Astrocyte (in vitro differentiated cells and primary cell): Measurements from ENCODE around the gene MTHFD1. TPM values are rescaled to one million over a fixed set of nuclear protein-coding genes. Genes with fewer than 3 reads are reported as not detected.

ENCODE experiments used
- DNase-seq: peaks from one replicate; pipeline ENCODE4 v3.0.0-alpha.2; 2010; ENCODE audit warnings: low read depth
- FAIRE-seq: peaks from 2 replicates; lab custom pipeline; 2011; peaks lifted over from hg19 to GRCh38; lab: Jason Lieb, UNC
- H2AFZ ChIP-seq: 2 replicates; pipeline ENCODE4 v1.6.0; 2012; ENCODE audit warnings: low read depth, low read length, inconsistent platforms
- H3K27ac ChIP-seq: 2 replicates; pipeline ENCODE4 v1.5.1; 2011; ENCODE audit warnings: low read depth, low read length, inconsistent platforms
- H3K27me3 ChIP-seq: 2 replicates; pipeline ENCODE4 v1.6.0; 2011; ENCODE audit warnings: low read length, inconsistent platforms; ENCODE audit not compliant: insufficient read depth
- H3K36me3 ChIP-seq: 2 replicates; pipeline ENCODE4 v1.5.1; 2011; ENCODE audit warnings: low read length, inconsistent platforms; ENCODE audit not compliant: insufficient read depth
- H3K4me1 ChIP-seq: 2 replicates; pipeline ENCODE4 v1.5.1; 2011; ENCODE audit warnings: low read length, inconsistent platforms; ENCODE audit not compliant: insufficient read depth
- H3K4me2 ChIP-seq: 2 replicates; pipeline ENCODE4 v1.6.0; 2012; ENCODE audit warnings: low read length, inconsistent platforms
- H3K4me3 ChIP-seq: 2 replicates; pipeline ENCODE4 v1.5.1; 2011; ENCODE audit warnings: low read depth, mild to moderate bottlenecking, low read length, inconsistent platforms; ENCODE audit not compliant: insufficient read depth
- H3K79me2 ChIP-seq: 2 replicates; pipeline ENCODE4 v1.6.0; 2012; ENCODE audit warnings: mild to moderate bottlenecking, low read length, inconsistent platforms; ENCODE audit not compliant: insufficient read depth
- H3K9ac ChIP-seq: 2 replicates; pipeline ENCODE4 v1.6.0; 2012; ENCODE audit warnings: mild to moderate bottlenecking, low read length, inconsistent platforms
- H3K9me3 ChIP-seq: 2 replicates; pipeline ENCODE4 v1.5.1; 2012; ENCODE audit warnings: low read depth, mild to moderate bottlenecking, low read length, inconsistent platforms; ENCODE audit not compliant: insufficient read depth
- H4K20me1 ChIP-seq: 2 replicates; pipeline ENCODE4 v1.6.0; 2012; ENCODE audit warnings: low read length, inconsistent platforms; ENCODE audit not compliant: insufficient read depth
- H3K27ac Mint-ChIP-seq: one replicate; pipeline ENCODE4 v1.8.0; 2021; ENCODE audit warnings: mild to moderate bottlenecking, mixed read lengths; ENCODE audit not compliant: unreplicated experiment
- H3K27me3 Mint-ChIP-seq: one replicate; pipeline ENCODE4 v1.8.0; 2021; ENCODE audit warnings: low read depth, mixed read lengths; ENCODE audit not compliant: unreplicated experiment
- H3K36me3 Mint-ChIP-seq: one replicate; pipeline ENCODE4 v1.8.0; 2021; ENCODE audit warnings: low read depth, mixed read lengths; ENCODE audit not compliant: unreplicated experiment
- H3K4me1 Mint-ChIP-seq: one replicate; pipeline ENCODE4 v1.8.0; 2021; ENCODE audit warnings: low read depth, mixed read lengths; ENCODE audit not compliant: unreplicated experiment
- H3K4me3 Mint-ChIP-seq: one replicate; pipeline ENCODE4 v1.8.0; 2021; ENCODE audit warnings: mild to moderate bottlenecking, moderate library complexity, mixed read lengths; ENCODE audit not compliant: unreplicated experiment
- H3K9me3 Mint-ChIP-seq: one replicate; pipeline ENCODE4 v1.8.0; 2021; ENCODE audit warnings: mild to moderate bottlenecking, mixed read lengths; ENCODE audit not compliant: unreplicated experiment
- CTCF ChIP-seq: IDR thresholded peaks from 2 replicates; pipeline ENCODE4 v1.5.1; 2011; ENCODE audit warnings: low read depth, mild to moderate bottlenecking, inconsistent platforms, low read length, moderate library complexity; ENCODE audit not compliant: insufficient read depth
- EZH2 ChIP-seq: IDR thresholded peaks from 2 replicates; pipeline ENCODE4 v1.6.1; 2012; ENCODE audit warnings: mild to moderate bottlenecking, low read length, inconsistent platforms; ENCODE audit not compliant: insufficient read depth
- total RNA-seq: library from RNA; stranded (reverse); gene quantifications from 2 replicates; pipeline ENCODE4 v1.2.1, GENCODE V29; 2021

MTHFD1 gene
- total RNA-seq, 1 donor from 2014 or later, result 56.9 TPM

- no peaks in the 10 kb centered on the region for H3K9me3 Mint-ChIP-seq
- Histone ChIP-seq H3K9ac (peak overlapping the region; percentile 48), H3K9me3 (no peaks in the 10 kb centered on the region), H3K36me3 (peaks cover 4% of the 10 kb centered on the region), H3K79me2 (peaks cover 93% of the 10 kb centered on the region), H4K20me1 (peaks cover 64% of the 10 kb centered on the region), H3K4me2 (peak overlapping the region; percentile 93), H3K4me1 (peaks cover 38% of the 10 kb centered on the region), H3K27ac (peak overlapping the region; percentile 2), H3K4me3 (peak overlapping the region; percentile 87), H2AFZ (no peak overlapping the region), H3K27me3 (no peaks in the 10 kb centered on the region)
- TF ChIP-seq CTCF (no peak), EZH2 (no peak)
- no peak for DNase-seq
- no peak overlapping the region for H3K27ac Mint-ChIP-seq
- peaks cover 51% of the 10 kb centered on the region for H3K4me1 Mint-ChIP-seq
- no peaks in the 10 kb centered on the region for H3K27me3 Mint-ChIP-seq
- peak overlapping the region; percentile 97 for H3K4me3 Mint-ChIP-seq
- no peak for FAIRE-seq
- peaks cover 5% of the 10 kb centered on the region for H3K36me3 Mint-ChIP-seq
Measured at GRCh38 chr14:64506721-64507120, 118.6 kb downstream of the MTHFD1 start.

- H3K4me1 ChIP-seq, result peaks cover 30% of the 10 kb centered on the region
- peak overlapping the region; percentile 87 for H3K4me3 ChIP-seq
- peak overlapping the region; percentile 97 for H3K4me3 Mint-ChIP-seq
- no peak overlapping the region for H2AFZ ChIP-seq
- no peaks in the 10 kb centered on the region for H3K9me3 Mint-ChIP-seq
- no peaks in the 10 kb centered on the region for H3K27me3 Mint-ChIP-seq
- no peak for FAIRE-seq
- peak overlapping the region; percentile 93 for H3K4me2 ChIP-seq
- peaks cover 5% of the 10 kb centered on the region for H3K36me3 Mint-ChIP-seq
- peaks cover 72% of the 10 kb centered on the region for H4K20me1 ChIP-seq
- H3K9me3 ChIP-seq, result no peaks in the 10 kb centered on the region
- H3K36me3 ChIP-seq, result peaks cover 5% of the 10 kb centered on the region
- peak overlapping the region; percentile 48 for H3K9ac ChIP-seq
- H3K27ac ChIP-seq, result peak overlapping the region; percentile 3
- peaks cover 43% of the 10 kb centered on the region for H3K4me1 Mint-ChIP-seq
- H3K27me3 ChIP-seq, result no peaks in the 10 kb centered on the region
- peak overlapping the region; percentile 53 for H3K27ac Mint-ChIP-seq
- TF ChIP-seq CTCF (no peak), EZH2 (no peak)
- H3K79me2 ChIP-seq, result peaks cover 93% of the 10 kb centered on the region
- peak; percentile 48 for DNase-seq
Measured at GRCh38 chr14:64507376-64508156, 119.4 kb downstream of the MTHFD1 start.

GRCh38 chr14:64508215-64508776, 120.1 kb downstream of the MTHFD1 start:
- H3K27ac ChIP-seq, result no peak overlapping the region

More at GRCh38 chr14:64508215-64508776, 120.1 kb downstream of the MTHFD1 start:
- TF ChIP-seq EZH2, result no peak
- Histone ChIP-seq H4K20me1 (peaks cover 79% of the 10 kb centered on the region), H3K27me3 (no peaks in the 10 kb centered on the region), H3K4me1 (peaks cover 24% of the 10 kb centered on the region), H3K36me3 (peaks cover 5% of the 10 kb centered on the region), H3K4me2 (no peak overlapping the region), H3K79me2 (peaks cover 93% of the 10 kb centered on the region), H2AFZ (no peak overlapping the region), H3K9ac (no peak overlapping the region), H3K4me3 (no peak overlapping the region), H3K9me3 (no peaks in the 10 kb centered on the region)
- H3K9me3 Mint-ChIP-seq, result no peaks in the 10 kb centered on the region
- H3K27ac Mint-ChIP-seq, result peak overlapping the region; percentile 55
- peaks cover 40% of the 10 kb centered on the region for H3K4me1 Mint-ChIP-seq
- H3K36me3 Mint-ChIP-seq, result peaks cover 5% of the 10 kb centered on the region
- no peaks in the 10 kb centered on the region for H3K27me3 Mint-ChIP-seq
- DNase-seq (no peak), FAIRE-seq (no peak)
- peak overlapping the region; percentile 37 for H3K4me3 Mint-ChIP-seq
